HEK293 (cell line): ENCODE measurements around the gene CSGALNACT2.

ENCODE experiments used
- CTCF ChIA-PET: fragments of 350-600 bp; formaldehyde crosslinking; extraction: SDS; loops from one replicate; lab custom pipeline; 2021; ENCODE audit warnings: antibody characterized with exemption; lab: Yijun Ruan, JAX
- POLR2A ChIA-PET: fragments of 300-600 bp; formaldehyde crosslinking; extraction: SDS; loops from one replicate; lab custom pipeline; 2020; ENCODE audit warnings: antibody characterized with exemption, inconsistent platforms; lab: Yijun Ruan, JAX
- H3K27ac ChIP-seq: fragments of 200-500 bp; sonication (Bioruptor generic); 2 replicates; pipeline ENCODE4 v1.5.1; 2014; ENCODE audit warnings: low read depth, low read length, control low read depth, inconsistent platforms; ENCODE audit errors: extremely low read depth
- H3K36me3 ChIP-seq, 2 experiments: fragments of 200-500 bp in 1 of 2; sonication (Bioruptor generic) in 1 of 2; 1 replicate in 1 of 2; 2 replicates in 1 of 2; pipeline ENCODE4 v1.5.1; 2014 to 2017; ENCODE audit warnings: inconsistent platforms in 2 of 2, low read length in 2 of 2; ENCODE audit not compliant: control insufficient read depth in 2 of 2, insufficient read depth in 1 of 2
- H3K4me1 ChIP-seq: fragments of 200-500 bp; sonication (Bioruptor generic); 2 replicates; pipeline ENCODE4 v1.5.1; 2014; ENCODE audit warnings: mild to moderate bottlenecking, low read length, inconsistent platforms; ENCODE audit not compliant: control insufficient read depth, insufficient read depth
- H3K4me3 ChIP-seq: 2 replicates; pipeline ENCODE4 v1.5.1; 2011; ENCODE audit warnings: low read depth, mild to moderate bottlenecking, control low read depth, low read length, moderate library complexity
- H3K9me3 ChIP-seq: fragments of 200-500 bp; sonication (Bioruptor generic); 2 replicates; pipeline ENCODE4 v1.5.1; 2014; ENCODE audit warnings: low read depth, low read length, inconsistent platforms; ENCODE audit not compliant: control insufficient read depth, insufficient read depth
- PRDM10 ChIP-seq: fragments of 450-650 bp; formaldehyde crosslinking; IDR thresholded peaks from 2 replicates; pipeline ENCODE4 v1.5.1; 2016; ENCODE audit warnings: missing biosample characterization, missing genetic modification characterization
- PRDM4 ChIP-seq: fragments of 450-650 bp; formaldehyde crosslinking; IDR thresholded peaks from 2 replicates; pipeline ENCODE4 v1.5.1; 2017; ENCODE audit warnings: missing biosample characterization, missing genetic modification characterization
- SALL2 ChIP-seq: fragments of 450-650 bp; formaldehyde crosslinking; IDR thresholded peaks from 2 replicates; pipeline ENCODE4 v1.5.0; 2017; ENCODE audit warnings: missing biosample characterization, mild to moderate bottlenecking, missing genetic modification characterization, borderline replicate concordance
- SP2 ChIP-seq: fragments of 450-650 bp; formaldehyde crosslinking; IDR thresholded peaks from 2 replicates; pipeline ENCODE4 v1.5.1; 2016; ENCODE audit warnings: missing biosample characterization, missing genetic modification characterization
- ZFP37 ChIP-seq: fragments of 450-650 bp; formaldehyde crosslinking; IDR thresholded peaks from 2 replicates; pipeline ENCODE4 v1.5.1; 2016; ENCODE audit warnings: missing biosample characterization, missing genetic modification characterization
- ZNF132 ChIP-seq: fragments of 450-650 bp; formaldehyde crosslinking; IDR thresholded peaks from 2 replicates; pipeline ENCODE4 v1.5.1; 2017; ENCODE audit warnings: missing biosample characterization, missing genetic modification characterization, borderline replicate concordance
- ZNF169 ChIP-seq: fragments of 450-650 bp; formaldehyde crosslinking; IDR thresholded peaks from 2 replicates; pipeline ENCODE4 v1.5.1; 2016; ENCODE audit warnings: missing biosample characterization, missing genetic modification characterization
- ZNF175 ChIP-seq: fragments of 450-650 bp; formaldehyde crosslinking; IDR thresholded peaks from 2 replicates; pipeline ENCODE4 v1.5.1; 2016; ENCODE audit warnings: missing biosample characterization, missing genetic modification characterization
- ZNF202 ChIP-seq: fragments of 450-650 bp; formaldehyde crosslinking; IDR thresholded peaks from 2 replicates; pipeline ENCODE4 v1.5.1; 2016; ENCODE audit warnings: missing biosample characterization, missing genetic modification characterization, borderline replicate concordance
- ZNF24 ChIP-seq: fragments of 450-650 bp; formaldehyde crosslinking; IDR thresholded peaks from 2 replicates; pipeline ENCODE4 v1.5.1; 2016; ENCODE audit warnings: missing biosample characterization, missing genetic modification characterization
- ZNF311 ChIP-seq: fragments of 450-650 bp; formaldehyde crosslinking; IDR thresholded peaks from 2 replicates; pipeline ENCODE4 v1.5.1; 2017; ENCODE audit warnings: missing biosample characterization, missing genetic modification characterization, borderline replicate concordance
- ZNF473 ChIP-seq: fragments of 450-650 bp; formaldehyde crosslinking; IDR thresholded peaks from 2 replicates; pipeline ENCODE4 v1.5.1; 2017; ENCODE audit warnings: missing biosample characterization, missing genetic modification characterization
- ZNF48 ChIP-seq: fragments of 450-650 bp; formaldehyde crosslinking; IDR thresholded peaks from 2 replicates; pipeline ENCODE4 v1.5.1; 2016; ENCODE audit warnings: missing biosample characterization, missing genetic modification characterization
- ZNF513 ChIP-seq: fragments of 450-650 bp; IDR thresholded peaks from 2 replicates; pipeline ENCODE4 v1.5.1; 2018; ENCODE audit warnings: missing biosample characterization, missing genetic modification characterization
- ZNF529 ChIP-seq: fragments of 450-650 bp; formaldehyde crosslinking; IDR thresholded peaks from 2 replicates; pipeline ENCODE4 v1.5.1; 2017; ENCODE audit warnings: missing genetic modification characterization, missing biosample characterization; ENCODE audit not compliant: insufficient replicate concordance
- ZNF701 ChIP-seq: fragments of 450-650 bp; formaldehyde crosslinking; IDR thresholded peaks from 2 replicates; pipeline ENCODE4 v1.5.1; 2016; ENCODE audit warnings: missing biosample characterization, missing genetic modification characterization
- TF ChIP-seq, protein P1 (sequence below): fragments of 450-650 bp; formaldehyde crosslinking; IDR thresholded peaks from 2 replicates; pipeline ENCODE4 v1.5.1; 2016; ENCODE audit warnings: missing biosample characterization, missing genetic modification characterization

CSGALNACT2 gene

GRCh38 chr10:43112608-43112961 is 25.7 kb upstream of the CSGALNACT2 start:
- no peaks in the 10 kb centered on the region for H3K4me1 ChIP-seq
- CTCF ChIA-PET, result no interaction called here

DNA sequence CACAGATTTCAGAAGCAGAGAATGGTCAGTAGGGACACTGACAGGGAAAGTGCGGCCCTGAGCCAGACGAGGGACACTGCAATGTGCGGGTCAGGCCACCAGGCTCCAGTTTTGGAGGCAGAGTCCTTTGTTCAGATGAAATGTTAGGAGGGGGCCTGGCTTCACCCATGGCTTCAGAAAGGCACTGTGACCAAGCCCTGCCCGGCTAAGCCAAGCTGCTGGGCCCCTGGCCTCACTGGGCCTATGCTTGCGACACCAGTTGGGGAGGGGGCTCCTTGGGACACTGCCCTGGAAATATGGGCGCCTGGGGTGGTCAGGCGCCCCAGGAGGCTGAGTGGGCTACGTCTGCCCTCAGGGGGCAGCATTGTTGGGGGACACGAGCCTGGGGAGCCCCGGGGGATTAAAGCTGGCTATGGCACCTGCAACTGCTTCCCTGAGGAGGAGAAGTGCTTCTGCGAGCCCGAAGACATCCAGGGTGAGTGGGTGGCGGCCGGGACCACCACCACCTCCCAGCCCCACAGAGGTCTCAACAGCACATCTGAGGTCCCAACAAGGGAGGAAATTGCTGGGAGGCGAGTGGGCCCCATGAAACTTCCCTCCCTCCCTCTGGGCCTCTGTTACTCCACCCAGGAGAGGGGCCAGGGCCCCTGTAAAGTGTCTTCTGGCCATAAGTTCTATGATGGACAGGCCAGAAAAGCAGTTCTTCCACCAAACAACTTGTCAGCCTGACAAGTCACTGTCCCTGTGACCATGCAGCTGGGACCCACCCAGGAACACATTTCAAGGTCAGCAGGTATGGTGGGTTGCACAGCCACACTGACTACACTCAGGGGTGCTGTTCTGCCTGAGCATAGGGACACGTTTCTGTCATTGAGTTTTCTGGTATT is 24.8 kb upstream of the CSGALNACT2 start:
- POLR2A ChIA-PET, result no interaction called here
- TF ChIP-seq SP2 (tag by site-specific recombination) (no peak), ZNF473 (tag by site-specific recombination) (no peak), ZNF48 (tag by site-specific recombination) (no peak), PRDM10 (tag by site-specific recombination) (no peak), PRDM4 (tag by site-specific recombination) (no peak), ZNF169 (tag by site-specific recombination) (no peak), ZFP37 (tag by site-specific recombination) (no peak), ZNF24 (tag by site-specific recombination) (no peak)
- TF ChIP-seq, protein P1, sequence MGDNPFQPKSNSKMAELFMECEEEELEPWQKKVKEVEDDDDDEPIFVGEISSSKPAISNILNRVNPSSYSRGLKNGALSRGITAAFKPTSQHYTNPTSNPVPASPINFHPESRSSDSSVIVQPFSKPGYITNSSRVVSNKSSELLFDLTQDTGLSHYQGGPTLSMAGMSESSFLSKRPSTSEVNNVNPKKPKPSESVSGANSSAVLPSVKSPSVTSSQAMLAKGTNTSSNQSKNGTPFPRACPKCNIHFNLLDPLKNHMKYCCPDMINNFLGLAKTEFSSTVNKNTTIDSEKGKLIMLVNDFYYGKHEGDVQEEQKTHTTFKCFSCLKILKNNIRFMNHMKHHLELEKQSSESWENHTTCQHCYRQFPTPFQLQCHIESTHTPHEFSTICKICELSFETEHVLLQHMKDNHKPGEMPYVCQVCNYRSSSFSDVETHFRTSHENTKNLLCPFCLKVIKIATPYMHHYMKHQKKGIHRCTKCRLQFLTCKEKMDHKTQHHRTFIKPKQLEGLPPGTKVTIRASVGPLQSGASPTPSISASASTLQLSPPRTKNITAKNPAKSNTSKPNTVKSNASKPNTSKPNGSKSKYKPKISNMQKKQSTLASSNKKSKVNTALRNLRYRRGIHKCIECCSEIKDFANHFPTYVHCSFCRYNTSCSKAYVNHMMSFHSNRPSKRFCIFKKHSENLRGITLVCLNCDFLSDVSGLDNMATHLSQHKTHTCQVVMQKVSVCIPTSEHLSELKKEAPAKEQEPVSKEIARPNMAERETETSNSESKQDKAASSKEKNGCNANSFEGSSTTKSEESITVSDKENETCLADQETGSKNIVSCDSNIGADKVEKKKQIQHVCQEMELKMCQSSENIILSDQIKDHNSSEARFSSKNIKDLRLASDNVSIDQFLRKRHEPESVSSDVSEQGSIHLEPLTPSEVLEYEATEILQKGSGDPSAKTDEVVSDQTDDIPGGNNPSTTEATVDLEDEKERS, result no peak
- Histone ChIP-seq H3K36me3 (no peaks in the 10 kb centered on the region), H3K9me3 (no peaks in the 10 kb centered on the region), H3K4me1 (no peaks in the 10 kb centered on the region), H3K4me3 (no peak overlapping the region), H3K27ac (no peak overlapping the region)
- CTCF ChIA-PET, result no interaction called here

More at GRCh38 chr10:43112608-43112961, 25.7 kb upstream of the CSGALNACT2 start:
- H3K36me3 ChIP-seq, result no peaks in the 10 kb centered on the region
- no peak overlapping the region for H3K27ac ChIP-seq
- H3K4me3 ChIP-seq, result no peak overlapping the region
- POLR2A ChIA-PET, result no interaction called here
- H3K9me3 ChIP-seq, result no peaks in the 10 kb centered on the region
- TF ChIP-seq ZNF202 (tag by site-specific recombination) (no peak), SALL2 (tag by site-specific recombination) (no peak), ZNF175 (tag by site-specific recombination) (no peak), ZNF529 (tag by site-specific recombination) (no peak), ZNF311 (tag by site-specific recombination) (no peak), ZNF132 (no peak), ZNF513 (tag by site-specific recombination) (no peak), ZNF701 (no peak)
